ENCODE results near the gene PSMB2. TPM values are rescaled to one million over a fixed set of nuclear protein-coding genes. Genes with fewer than 3 reads are reported as not detected.

The PSMB2 gene
- total RNA-seq, 2 experiments from 2014 or later, result 82.4 to 86.6 TPM

DNA sequence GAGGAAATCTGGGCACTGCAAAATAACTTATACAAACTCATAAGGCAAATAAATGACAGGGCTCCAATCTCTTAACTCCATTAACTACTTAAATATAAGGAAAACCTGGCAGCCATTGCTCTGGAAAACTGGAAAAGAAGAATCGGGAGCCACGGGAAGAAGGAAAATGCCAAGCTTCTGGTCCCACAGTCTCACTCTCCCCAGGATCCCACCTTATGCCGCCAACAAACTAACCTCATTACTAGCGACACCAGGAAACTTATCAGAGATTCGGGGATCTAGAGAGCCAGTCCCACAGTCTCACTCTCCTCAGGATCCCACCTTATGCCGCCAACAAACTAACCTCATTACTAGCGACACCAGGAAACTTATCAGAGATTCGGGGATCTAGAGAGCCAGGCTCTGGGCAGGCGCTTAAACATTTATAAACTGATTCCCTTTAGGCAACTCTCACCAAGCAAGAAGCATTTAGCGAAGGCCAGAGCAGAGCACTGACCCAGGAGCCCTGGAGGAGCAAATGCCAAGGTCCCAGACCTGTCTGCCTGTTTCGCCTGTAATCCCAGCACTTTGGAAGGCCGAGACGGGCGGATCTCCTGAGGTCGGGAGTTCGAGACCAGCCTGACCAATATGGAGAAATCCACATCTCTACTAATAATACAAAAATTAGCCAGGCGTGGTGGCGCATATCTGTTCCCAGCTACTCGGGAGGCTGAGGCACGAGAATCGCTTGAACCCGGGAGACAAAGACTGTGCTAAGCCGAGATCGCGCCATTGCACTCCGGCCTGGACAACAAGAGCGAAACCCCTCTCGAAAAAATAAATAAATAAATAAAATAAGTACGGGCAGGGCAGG is 720 bp downstream of the PSMB2 start:
- peak overlapping the region; percentile 99 for H3K4me3 Mint-ChIP-seq
- ChIA-PET CTCF (interaction anchor here (1.0 kb wide), 1 partner anchor 76 kb away, joined by 3 read pairs; no protein-coding TSS in a partner anchor), POLR2A (interaction anchor here (1.0 to 1.6 kb wide), 2 partner anchors 75 to 129 kb away, joined by 3 to 4 read pairs; no protein-coding TSS in a partner anchor)
- H3K4me1 Mint-ChIP-seq (ENCODE audit: low read depth), result peaks cover 38% of the 10 kb centered on the region
- peaks cover 20% of the 10 kb centered on the region for H3K36me3 Mint-ChIP-seq (ENCODE audit: low read depth)
- no peak for DNase-seq
- no peak for ATAC-seq
- H3K27ac Mint-ChIP-seq, result peak overlapping the region; percentile 99
- peaks cover 19% of the 10 kb centered on the region for H3K27me3 Mint-ChIP-seq (ENCODE audit: low read depth)
- no peaks in the 10 kb centered on the region for H3K9me3 Mint-ChIP-seq (ENCODE audit: insufficient read depth)

DNA sequence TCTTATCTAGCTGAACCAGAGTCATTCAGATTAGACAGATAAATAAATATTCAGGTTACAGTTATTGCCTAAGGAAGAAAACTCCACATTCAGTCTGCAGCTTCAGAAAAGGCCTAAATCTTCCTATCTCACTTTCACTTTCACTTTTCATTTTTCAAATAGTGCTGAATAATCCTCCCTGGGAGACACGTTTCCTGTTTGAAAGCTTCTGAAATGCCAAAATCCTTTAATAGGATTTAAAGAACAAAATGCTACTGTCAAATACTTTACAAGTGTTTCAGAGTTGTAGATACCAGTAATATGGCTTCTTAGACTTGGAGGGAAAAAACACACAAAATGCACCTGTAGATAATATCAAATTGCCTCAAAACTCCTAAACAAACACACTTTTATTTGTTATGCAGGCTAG is 3.9 kb downstream of the PSMB2 start:
- Mint-ChIP-seq H3K9me3 (ENCODE audit: insufficient read depth) (no peaks in the 10 kb centered on the region), H3K4me3 (peak overlapping the region; percentile 80), H3K36me3 (ENCODE audit: low read depth) (peaks cover 38% of the 10 kb centered on the region), H3K27me3 (ENCODE audit: low read depth) (no peaks in the 10 kb centered on the region), H3K27ac (peak overlapping the region; percentile 87), H3K4me1 (ENCODE audit: low read depth) (peaks cover 45% of the 10 kb centered on the region)
- ATAC-seq (no peak), DNase-seq (no peak)
- ChIA-PET CTCF (interaction anchor here (1.0 to 2.0 kb wide), 8 partner anchors 8 to 186 kb away, joined by 3 to 6 read pairs (median 4); no protein-coding TSS in a partner anchor), POLR2A (interaction anchor here (0.6 to 1.2 kb wide), 2 partner anchors 132 to 193 kb away, joined by 5 read pairs; partner anchors contain the start of gene CLSPN)

GRCh38 chr1:35633547-35633946 is 7.8 kb downstream of the PSMB2 start:
- ATAC-seq (no peak), DNase-seq (no peak)
- H3K9me3 Mint-ChIP-seq (ENCODE audit: insufficient read depth), result no peaks in the 10 kb centered on the region
- no peaks in the 10 kb centered on the region for H3K27me3 Mint-ChIP-seq (ENCODE audit: low read depth)
- no peak overlapping the region for H3K4me3 Mint-ChIP-seq
- H3K4me1 Mint-ChIP-seq (ENCODE audit: low read depth), result peaks cover 26% of the 10 kb centered on the region
- no peak overlapping the region for H3K27ac Mint-ChIP-seq
- ChIA-PET POLR2A (no interaction called here), CTCF (interaction anchor here (0.7 to 1.8 kb wide), 4 partner anchors 49 to 94 kb away, joined by 3 to 7 read pairs (median 3); no protein-coding TSS in a partner anchor)
- H3K36me3 Mint-ChIP-seq (ENCODE audit: low read depth), result peaks cover 62% of the 10 kb centered on the region

GRCh38 chr1:35631396-35631795 is 9.9 kb downstream of the PSMB2 start:
- ChIA-PET CTCF (no interaction called here), POLR2A (interaction anchor here (0.6 kb wide), 1 partner anchor 138 kb away, joined by 4 read pairs; the partner anchor contains the start of gene CLSPN)
- peaks cover 62% of the 10 kb centered on the region for H3K36me3 Mint-ChIP-seq (ENCODE audit: low read depth)
- DNase-seq (no peak), ATAC-seq (no peak)
- no peaks in the 10 kb centered on the region for H3K9me3 Mint-ChIP-seq (ENCODE audit: insufficient read depth)
- no peak overlapping the region for H3K4me3 Mint-ChIP-seq
- H3K4me1 Mint-ChIP-seq (ENCODE audit: low read depth), result peaks cover 13% of the 10 kb centered on the region
- no peaks in the 10 kb centered on the region for H3K27me3 Mint-ChIP-seq (ENCODE audit: low read depth)
- no peak overlapping the region for H3K27ac Mint-ChIP-seq

GRCh38 chr1:35629051-35629450 is 12.3 kb downstream of the PSMB2 start:
- H3K4me3 Mint-ChIP-seq, result no peak overlapping the region
- ChIA-PET POLR2A (no interaction called here), CTCF (interaction anchor here (0.9 kb wide), 1 partner anchor 60 kb away, joined by 3 read pairs; no protein-coding TSS in a partner anchor)
- no peaks in the 10 kb centered on the region for H3K27me3 Mint-ChIP-seq (ENCODE audit: low read depth)
- peaks cover 54% of the 10 kb centered on the region for H3K36me3 Mint-ChIP-seq (ENCODE audit: low read depth)
- ATAC-seq (no peak), DNase-seq (no peak)
- H3K9me3 Mint-ChIP-seq (ENCODE audit: insufficient read depth), result no peaks in the 10 kb centered on the region
- H3K4me1 Mint-ChIP-seq (ENCODE audit: low read depth), result no peaks in the 10 kb centered on the region
- no peak overlapping the region for H3K27ac Mint-ChIP-seq

GRCh38 chr1:35623832-35624231 is 17.5 kb downstream of the PSMB2 start:
- H3K4me1 Mint-ChIP-seq (ENCODE audit: low read depth), result peaks cover 2% of the 10 kb centered on the region
- ChIA-PET POLR2A (no interaction called here), CTCF (no interaction called here)
- ATAC-seq, result no peak
- no peaks in the 10 kb centered on the region for H3K9me3 Mint-ChIP-seq (ENCODE audit: insufficient read depth)
- H3K27ac Mint-ChIP-seq, result no peak overlapping the region
- no peaks in the 10 kb centered on the region for H3K27me3 Mint-ChIP-seq (ENCODE audit: low read depth)
- peaks cover 34% of the 10 kb centered on the region for H3K36me3 Mint-ChIP-seq (ENCODE audit: low read depth)
- no peak for DNase-seq
- no peak overlapping the region for H3K4me3 Mint-ChIP-seq

DNA sequence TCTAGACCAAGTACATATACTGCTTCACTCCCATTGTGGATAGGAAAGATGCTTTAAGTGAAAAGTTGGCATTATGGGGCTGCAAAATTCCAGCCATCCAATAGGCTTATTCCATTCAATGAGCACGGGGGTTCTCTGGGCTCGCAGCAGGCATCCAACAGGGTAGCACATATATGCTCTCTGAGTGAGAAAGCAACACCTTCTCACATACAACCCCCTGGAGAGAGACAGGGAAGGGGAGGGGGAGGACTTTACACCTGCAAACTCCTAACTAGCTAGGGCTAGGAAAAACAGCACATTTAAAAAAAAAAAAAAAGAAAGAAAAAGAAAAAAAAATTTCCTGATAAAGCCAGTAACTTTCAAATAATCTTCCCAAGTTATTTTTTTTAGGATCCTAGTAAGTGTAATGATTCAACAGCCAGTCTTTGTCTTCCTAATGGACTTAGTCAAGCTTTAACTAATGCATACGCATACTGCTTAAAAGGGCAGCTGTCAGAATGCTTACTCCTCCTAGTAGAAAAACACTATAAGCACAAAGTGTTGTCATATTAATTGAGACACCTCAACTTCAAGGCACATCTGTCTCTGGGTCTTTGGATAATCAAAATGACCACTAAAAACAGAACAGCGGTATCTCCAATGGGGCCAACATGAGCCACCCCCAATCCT is 18.7 kb downstream of the PSMB2 start:
- Mint-ChIP-seq H3K27ac (no peak overlapping the region), H3K27me3 (ENCODE audit: low read depth) (no peaks in the 10 kb centered on the region), H3K36me3 (ENCODE audit: low read depth) (peaks cover 35% of the 10 kb centered on the region), H3K4me3 (no peak overlapping the region), H3K9me3 (ENCODE audit: insufficient read depth) (no peaks in the 10 kb centered on the region), H3K4me1 (ENCODE audit: low read depth) (peaks cover 2% of the 10 kb centered on the region)
- CTCF ChIA-PET, result no interaction called here
- POLR2A ChIA-PET, result no interaction called here
- DNase-seq (no peak), ATAC-seq (no peak)

GRCh38 chr1:35619237-35620121 is 21.8 kb downstream of the PSMB2 start:
- H3K4me3 Mint-ChIP-seq, result no peak overlapping the region

DNA sequence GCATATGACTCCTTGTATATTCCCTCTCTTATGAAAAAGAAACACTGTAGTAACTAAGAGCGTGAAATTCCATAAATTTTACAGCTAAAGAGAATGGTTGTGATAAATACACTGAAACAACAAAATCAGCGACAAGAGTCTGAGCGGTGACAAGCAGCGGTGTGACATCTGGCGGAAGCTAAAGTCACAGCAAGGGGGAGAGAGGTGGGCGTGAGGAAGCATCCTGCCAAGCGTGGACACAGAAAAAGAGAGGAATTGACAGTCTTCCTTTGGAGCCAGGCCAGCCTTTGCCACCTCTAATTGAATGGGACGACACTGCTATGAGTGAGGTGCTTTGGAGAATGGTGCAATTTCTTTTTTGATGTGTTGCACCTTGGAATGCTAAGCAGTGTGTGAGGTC is 25.9 kb downstream of the PSMB2 start:
- no peak overlapping the region for H3K27ac Mint-ChIP-seq

More at GRCh38 chr1:35619237-35620121, 21.8 kb downstream of the PSMB2 start:
- Mint-ChIP-seq H3K27me3 (ENCODE audit: low read depth) (no peaks in the 10 kb centered on the region), H3K9me3 (ENCODE audit: insufficient read depth) (no peaks in the 10 kb centered on the region), H3K4me1 (ENCODE audit: low read depth) (peaks cover 7% of the 10 kb centered on the region), H3K36me3 (ENCODE audit: low read depth) (peaks cover 33% of the 10 kb centered on the region), H3K27ac (no peak overlapping the region)
- ChIA-PET POLR2A (interaction anchor here (1.0 kb wide), 1 partner anchor 150 kb away, joined by 4 read pairs; the partner anchor contains the start of gene CLSPN), CTCF (interaction anchor here (0.7 to 2.8 kb wide), 5 partner anchors 26 to 110 kb away, joined by 3 to 11 read pairs (median 4); no protein-coding TSS in a partner anchor)
- ATAC-seq (no peak), DNase-seq (no peak)

DNA sequence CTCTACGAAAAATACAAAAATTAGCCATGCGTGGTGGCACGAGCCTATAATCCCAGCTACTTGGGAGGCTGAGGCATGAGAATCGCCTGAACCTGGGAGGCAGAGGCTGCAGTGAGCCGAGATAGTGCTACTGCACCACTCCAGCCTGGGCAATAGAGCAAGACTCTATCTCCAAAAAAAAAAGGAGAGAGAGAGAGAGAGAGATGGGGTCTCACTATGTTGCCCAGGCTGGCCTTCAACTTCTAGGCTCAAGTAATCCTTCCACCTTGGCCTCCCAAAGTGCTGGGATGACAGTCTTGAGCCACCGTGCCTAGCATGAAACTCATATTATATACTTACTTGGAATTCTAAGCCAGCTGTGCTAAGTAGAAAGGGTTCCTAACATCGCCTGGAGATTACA is 29.7 kb downstream of the PSMB2 start:
- no peaks in the 10 kb centered on the region for H3K9me3 Mint-ChIP-seq (ENCODE audit: insufficient read depth)
- peaks cover 8% of the 10 kb centered on the region for H3K4me1 Mint-ChIP-seq (ENCODE audit: low read depth)
- no peak overlapping the region for H3K4me3 Mint-ChIP-seq
- H3K27me3 Mint-ChIP-seq (ENCODE audit: low read depth), result no peaks in the 10 kb centered on the region
- peaks cover 43% of the 10 kb centered on the region for H3K36me3 Mint-ChIP-seq (ENCODE audit: low read depth)
- ChIA-PET CTCF (no interaction called here), POLR2A (no interaction called here)
- ATAC-seq (no peak), DNase-seq (no peak)
- H3K27ac Mint-ChIP-seq, result no peak overlapping the region

More for the DNA sequence above, 25.9 kb downstream of the PSMB2 start:
- no peak for ATAC-seq
- Mint-ChIP-seq H3K4me3 (no peak overlapping the region), H3K4me1 (ENCODE audit: low read depth) (peaks cover 7% of the 10 kb centered on the region), H3K27me3 (ENCODE audit: low read depth) (no peaks in the 10 kb centered on the region), H3K9me3 (ENCODE audit: insufficient read depth) (no peaks in the 10 kb centered on the region), H3K36me3 (ENCODE audit: low read depth) (peaks cover 34% of the 10 kb centered on the region)
- CTCF ChIA-PET, result interaction anchor here (1.1 kb wide), 1 partner anchor 15 kb away, joined by 3 read pairs; no protein-coding TSS in a partner anchor
- DNase-seq, result no peak
- POLR2A ChIA-PET, result no interaction called here

GRCh38 chr1:35605867-35606182 is 35.5 kb downstream of the PSMB2 start:
- DNase-seq, result no peak
- CTCF ChIA-PET, result interaction anchor here (0.7 to 3.0 kb wide), 2 partner anchors 11 to 37 kb away, joined by 3 to 9 read pairs; no protein-coding TSS in a partner anchor
- no peaks in the 10 kb centered on the region for H3K9me3 Mint-ChIP-seq (ENCODE audit: insufficient read depth)
- H3K27me3 Mint-ChIP-seq (ENCODE audit: low read depth), result no peaks in the 10 kb centered on the region
- H3K4me1 Mint-ChIP-seq (ENCODE audit: low read depth), result peaks cover 12% of the 10 kb centered on the region
- POLR2A ChIA-PET, result no interaction called here
- H3K27ac Mint-ChIP-seq, result peak overlapping the region; percentile 37
- H3K36me3 Mint-ChIP-seq (ENCODE audit: low read depth), result peaks cover 69% of the 10 kb centered on the region
- ATAC-seq, result no peak
- no peak overlapping the region for H3K4me3 Mint-ChIP-seq
